Neural crest cell (in vitro differentiated cells): ENCODE measurements around the gene YKT6. TPM values are rescaled to one million over a fixed set of nuclear protein-coding genes. Genes with fewer than 3 reads are reported as not detected.

Experiments used
- DNase-seq: peaks from one replicate; pipeline ENCODE4 v3.0.0; 2021; ENCODE audit warnings: low read depth, mixed read lengths, low spot score
- H3K27ac Mint-ChIP-seq: one replicate; pipeline ENCODE4 v1.8.0; 2021; ENCODE audit warnings: mild to moderate bottlenecking, mixed read lengths; ENCODE audit not compliant: unreplicated experiment
- H3K27me3 Mint-ChIP-seq: 2 replicates; pipeline ENCODE4 v1.8.0; 2021; ENCODE audit warnings: low read depth, mild to moderate bottlenecking, mixed read lengths
- H3K36me3 Mint-ChIP-seq: 2 replicates; pipeline ENCODE4 v1.8.0; 2021; ENCODE audit warnings: low read depth, mild to moderate bottlenecking, mixed read lengths
- H3K4me1 Mint-ChIP-seq: 2 replicates; pipeline ENCODE4 v1.8.0; 2021; ENCODE audit warnings: mixed read lengths
- H3K4me3 Mint-ChIP-seq: one replicate; pipeline ENCODE4 v1.8.0; 2021; ENCODE audit warnings: mild to moderate bottlenecking, mixed read lengths
- H3K9me3 Mint-ChIP-seq: 2 replicates; pipeline ENCODE4 v1.8.0; 2021; ENCODE audit warnings: mixed read lengths
- CTCF ChIP-seq: fragments of 200-600 bp; sonication (generic); conservative IDR thresholded peaks from 2 replicates; pipeline ENCODE4 v1.5.0; 2021; ENCODE audit warnings: antibody characterized with exemption, mild to moderate bottlenecking
- total RNA-seq: library from RNA; stranded (reverse); gene quantifications from 2 replicates; pipeline ENCODE4 v1.2.1, GENCODE V29; 2021

Gene YKT6
- total RNA-seq, 1 donor from 2014 or later: 97.4 TPM

- no peak overlapping the region for H3K27ac Mint-ChIP-seq
- no peaks in the 10 kb centered on the region for H3K4me1 Mint-ChIP-seq
- no peak overlapping the region for H3K4me3 Mint-ChIP-seq
- peaks cover 34% of the 10 kb centered on the region for H3K27me3 Mint-ChIP-seq
- H3K9me3 Mint-ChIP-seq: peaks cover 8% of the 10 kb centered on the region
- DNase-seq: no peak
- TF ChIP-seq CTCF: no peak
- H3K36me3 Mint-ChIP-seq: no peaks in the 10 kb centered on the region
Measured at GRCh38 chr7:44184206-44184872, 16.4 kb upstream of the YKT6 start.

- Mint-ChIP-seq H3K36me3 (no peaks in the 10 kb centered on the region), H3K4me1 (no peaks in the 10 kb centered on the region), H3K27ac (no peak overlapping the region), H3K4me3 (no peak overlapping the region), H3K9me3 (peaks cover 8% of the 10 kb centered on the region), H3K27me3 (peaks cover 34% of the 10 kb centered on the region)
- TF ChIP-seq CTCF: no peak
- no peak for DNase-seq
Measured at GRCh38 chr7:44184873-44185446, 15.8 kb upstream of the YKT6 start.

GRCh38 chr7:44185729-44186128, 15.0 kb upstream of the YKT6 start:
- Mint-ChIP-seq H3K27ac (no peak overlapping the region), H3K36me3 (no peaks in the 10 kb centered on the region), H3K4me3 (no peak overlapping the region), H3K4me1 (no peaks in the 10 kb centered on the region), H3K9me3 (peaks cover 8% of the 10 kb centered on the region), H3K27me3 (peaks cover 34% of the 10 kb centered on the region)
- no peak for TF ChIP-seq CTCF
- no peak for DNase-seq

GRCh38 chr7:44186736-44187135, 14.0 kb upstream of the YKT6 start:
- no peak for DNase-seq
- Mint-ChIP-seq H3K9me3 (peaks cover 5% of the 10 kb centered on the region), H3K4me1 (no peaks in the 10 kb centered on the region), H3K36me3 (no peaks in the 10 kb centered on the region), H3K4me3 (no peak overlapping the region), H3K27me3 (peaks cover 29% of the 10 kb centered on the region), H3K27ac (no peak overlapping the region)
- TF ChIP-seq CTCF: no peak

- H3K36me3 Mint-ChIP-seq: no peaks in the 10 kb centered on the region
- H3K4me3 Mint-ChIP-seq: no peak overlapping the region
- DNase-seq: no peak
- peaks cover 21% of the 10 kb centered on the region for H3K27me3 Mint-ChIP-seq
- H3K9me3 Mint-ChIP-seq: no peaks in the 10 kb centered on the region
- H3K4me1 Mint-ChIP-seq: no peaks in the 10 kb centered on the region
- H3K27ac Mint-ChIP-seq: no peak overlapping the region
- TF ChIP-seq CTCF: no peak
Measured at GRCh38 chr7:44187636-44188416, 13.0 kb upstream of the YKT6 start.
